GM12872 (cell line): Measurements from ENCODE around the gene TENT4A.

Experiments
- TF ChIP-seq, protein P1 (sequence below): IDR thresholded peaks from 3 replicates; pipeline ENCODE4 v1.5.1; 2011; ENCODE audit warnings: low read depth, mild to moderate bottlenecking, low read length, moderate library complexity; ENCODE audit not compliant: insufficient read depth

Gene TENT4A

GRCh38 chr5:6684075-6684474 is 29.2 kb upstream of the TENT4A start:
- TF ChIP-seq, protein P1, sequence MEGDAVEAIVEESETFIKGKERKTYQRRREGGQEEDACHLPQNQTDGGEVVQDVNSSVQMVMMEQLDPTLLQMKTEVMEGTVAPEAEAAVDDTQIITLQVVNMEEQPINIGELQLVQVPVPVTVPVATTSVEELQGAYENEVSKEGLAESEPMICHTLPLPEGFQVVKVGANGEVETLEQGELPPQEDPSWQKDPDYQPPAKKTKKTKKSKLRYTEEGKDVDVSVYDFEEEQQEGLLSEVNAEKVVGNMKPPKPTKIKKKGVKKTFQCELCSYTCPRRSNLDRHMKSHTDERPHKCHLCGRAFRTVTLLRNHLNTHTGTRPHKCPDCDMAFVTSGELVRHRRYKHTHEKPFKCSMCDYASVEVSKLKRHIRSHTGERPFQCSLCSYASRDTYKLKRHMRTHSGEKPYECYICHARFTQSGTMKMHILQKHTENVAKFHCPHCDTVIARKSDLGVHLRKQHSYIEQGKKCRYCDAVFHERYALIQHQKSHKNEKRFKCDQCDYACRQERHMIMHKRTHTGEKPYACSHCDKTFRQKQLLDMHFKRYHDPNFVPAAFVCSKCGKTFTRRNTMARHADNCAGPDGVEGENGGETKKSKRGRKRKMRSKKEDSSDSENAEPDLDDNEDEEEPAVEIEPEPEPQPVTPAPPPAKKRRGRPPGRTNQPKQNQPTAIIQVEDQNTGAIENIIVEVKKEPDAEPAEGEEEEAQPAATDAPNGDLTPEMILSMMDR = no peak

- TF ChIP-seq, protein P1 = no peak
Observed at GRCh38 chr5:6686501-6686900, 26.7 kb upstream of the TENT4A start.

GRCh38 chr5:6686915-6687409 is 26.3 kb upstream of the TENT4A start:
- TF ChIP-seq, protein P1 = no peak

- TF ChIP-seq, protein P1 = no peak
Observed at GRCh38 chr5:6687505-6687904, 25.7 kb upstream of the TENT4A start.

DNA sequence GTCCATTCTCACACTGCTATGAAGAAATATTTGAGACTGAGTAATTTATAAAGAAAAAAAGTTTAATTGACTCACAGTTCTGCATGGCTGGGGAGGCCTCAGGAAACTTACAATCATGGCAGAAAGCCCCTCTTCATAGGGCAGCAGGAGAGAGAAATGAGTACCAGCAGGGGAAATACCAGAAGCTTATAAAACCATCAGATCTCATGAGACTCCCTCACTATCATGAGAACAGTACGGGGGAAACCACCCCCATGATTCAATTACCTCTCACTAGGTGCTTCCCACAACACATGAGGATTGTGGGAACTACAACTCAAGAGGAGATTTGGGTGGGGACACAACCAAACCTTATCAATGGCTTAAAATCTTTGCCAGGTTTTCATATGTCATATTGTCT is 20.3 kb upstream of the TENT4A start:
- TF ChIP-seq, protein P1 = no peak

DNA sequence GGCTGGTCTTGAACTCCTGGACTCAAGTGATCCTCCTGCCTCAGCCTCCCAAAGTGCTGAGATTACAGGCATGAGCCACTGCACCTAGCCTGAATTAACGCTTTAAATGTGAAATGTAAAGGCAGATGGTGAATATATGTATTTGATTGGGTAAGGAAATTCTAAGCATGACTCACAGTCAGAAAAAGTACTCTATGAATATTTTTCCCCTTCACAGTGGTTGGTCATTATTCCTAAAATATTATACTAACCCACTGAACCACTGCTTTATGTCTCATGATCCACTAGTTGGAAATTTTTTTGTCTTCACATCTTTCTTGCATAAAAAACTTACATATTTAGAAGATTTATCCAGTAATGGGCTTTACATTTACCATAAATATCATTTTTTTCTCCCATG is 14.5 kb upstream of the TENT4A start:
- TF ChIP-seq, protein P1 = no peak

DNA sequence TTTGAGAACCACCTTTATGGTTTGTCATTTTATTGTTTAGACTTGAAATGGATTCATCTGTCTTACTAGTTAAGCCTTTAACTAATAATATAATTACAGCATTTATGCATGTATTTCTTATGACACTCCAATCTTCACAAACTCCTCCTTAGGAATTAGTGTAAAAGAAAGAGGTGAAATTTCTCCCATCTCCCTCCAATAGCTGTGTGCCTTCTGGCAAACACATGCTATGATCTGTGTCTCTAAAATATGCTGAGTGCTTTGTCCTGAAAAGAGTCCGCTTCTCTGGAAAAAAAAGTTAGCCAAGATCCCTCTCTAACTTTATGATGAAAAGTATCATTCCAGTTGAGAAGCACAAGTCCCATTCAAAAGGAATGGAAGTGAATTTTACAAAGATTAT is 13.9 kb upstream of the TENT4A start:
- TF ChIP-seq, protein P1 = no peak
